Smooth muscle cell (in vitro differentiated cells): ENCODE results near the gene SLC22A4. TPM values are rescaled to one million over a fixed set of nuclear protein-coding genes. Genes with fewer than 3 reads are reported as not detected.

Source experiments
- DNase-seq: peaks from one replicate; lab custom pipeline; 2025; ENCODE audit not compliant: unreplicated experiment; lab: John Stamatoyannopoulos, UW
- H2AFZ ChIP-seq: fragments of 200-600 bp; sonication (generic); 2 replicates; pipeline ENCODE4 v1.6.0; 2016; ENCODE audit warnings: antibody characterized with exemption, low read depth, mild to moderate bottlenecking
- H3F3A ChIP-seq: fragments of 200-600 bp; sonication (generic); 2 replicates; pipeline ENCODE4 v1.6.0; 2017; ENCODE audit warnings: antibody characterized with exemption, low read depth
- H3K27ac ChIP-seq: fragments of 200-600 bp; sonication (generic); 2 replicates; pipeline ENCODE4 v1.5.1; 2016; ENCODE audit warnings: low read depth, mild to moderate bottlenecking
- H3K27me3 ChIP-seq: fragments of 200-600 bp; sonication (generic); 2 replicates; pipeline ENCODE4 v1.6.1; 2016; ENCODE audit warnings: low read depth, mild to moderate bottlenecking
- H3K36me3 ChIP-seq: fragments of 200-600 bp; sonication (generic); 2 replicates; pipeline ENCODE4 v1.5.1; 2016; ENCODE audit warnings: low read depth
- H3K4me1 ChIP-seq: fragments of 200-600 bp; sonication (generic); 2 replicates; pipeline ENCODE4 v1.5.1; 2016; ENCODE audit warnings: low read depth
- H3K4me2 ChIP-seq: fragments of 200-600 bp; sonication (generic); 2 replicates; pipeline ENCODE4 v1.6.0; 2016; ENCODE audit warnings: mild to moderate bottlenecking
- H3K4me3 ChIP-seq: fragments of 200-600 bp; sonication (generic); 2 replicates; pipeline ENCODE4 v1.5.1; 2016; ENCODE audit warnings: mild to moderate bottlenecking
- H3K79me2 ChIP-seq: fragments of 200-600 bp; sonication (generic); 2 replicates; pipeline ENCODE4 v1.6.0; 2016; ENCODE audit warnings: low read depth, mild to moderate bottlenecking
- H3K9ac ChIP-seq: fragments of 200-600 bp; sonication (generic); 2 replicates; pipeline ENCODE4 v1.6.0; 2016; ENCODE audit warnings: low read depth
- H3K9me3 ChIP-seq: fragments of 200-600 bp; sonication (generic); replicated peaks from 2 replicates; pipeline ENCODE4 v1.5.1; 2016; ENCODE audit warnings: low read depth
- H4K20me1 ChIP-seq: fragments of 200-600 bp; sonication (generic); 2 replicates; pipeline ENCODE4 v1.6.0; 2016; ENCODE audit warnings: low read depth
- CTCF ChIP-seq: fragments of 200-600 bp; sonication (generic); IDR thresholded peaks from 2 replicates; pipeline ENCODE4 v1.5.1; 2017; ENCODE audit warnings: borderline replicate concordance, mild to moderate bottlenecking, antibody characterized with exemption; ENCODE audit not compliant: insufficient read depth, poor library complexity, severe bottlenecking
- WGBS: methylation state at CpG from one replicate; pipeline ENCODE4 v1.1.7; 2016; ENCODE audit warnings: low lambda C conversion rate; 5-methylcytosine and 5-hydroxymethylcytosine counted together
- polyA plus RNA-seq: library from polyadenylated mRNA; unstranded; fragments of >200 nt; fragmentation: Nextera tagmentation; extraction: Ambion mirVana; gene quantifications from 2 replicates; pipeline ENCODE4 v1.2.1, GENCODE V29; 2016
- total RNA-seq: library from RNA; depleted of rRNA; stranded (reverse); fragments of >200 nt; gene quantifications from 2 replicates; pipeline ENCODE4 v1.2.3, GENCODE V29; 2014

Gene SLC22A4
- total and polyA plus RNA-seq, 2 experiments from 2014 or later: 3.1 to 3.8 TPM

GRCh38 chr5:132254321-132254977 lies 39.7 kb upstream of the SLC22A4 start:
- TF ChIP-seq CTCF: no peak
- H3K4me2 ChIP-seq: no peak overlapping the region
- H3K27me3 ChIP-seq: no peaks in the 10 kb centered on the region
- H3K4me1 ChIP-seq: peaks cover 14% of the 10 kb centered on the region
- H3F3A ChIP-seq: peaks cover 7% of the 10 kb centered on the region
- H3K4me3 ChIP-seq: no peak overlapping the region
- H3K9ac ChIP-seq: no peak overlapping the region
- no peaks in the 10 kb centered on the region for H3K9me3 ChIP-seq
- H2AFZ ChIP-seq: no peak overlapping the region
- no peaks in the 10 kb centered on the region for H4K20me1 ChIP-seq
- H3K36me3 ChIP-seq: no peaks in the 10 kb centered on the region
- peaks cover 7% of the 10 kb centered on the region for H3K79me2 ChIP-seq
- WGBS: 75% methylated on average over 7 of the region's 7 CpGs
- no peak overlapping the region for H3K27ac ChIP-seq
- DNase-seq: no peak

- Histone ChIP-seq H2AFZ (no peak overlapping the region), H3K27me3 (no peaks in the 10 kb centered on the region), H3K9ac (no peak overlapping the region), H3K27ac (no peak overlapping the region), H3K36me3 (no peaks in the 10 kb centered on the region), H3K9me3 (no peaks in the 10 kb centered on the region), H3F3A (peaks cover 11% of the 10 kb centered on the region), H3K4me1 (peaks cover 26% of the 10 kb centered on the region), H4K20me1 (peaks cover 13% of the 10 kb centered on the region), H3K4me2 (no peak overlapping the region), H3K4me3 (no peak overlapping the region), H3K79me2 (peaks cover 11% of the 10 kb centered on the region)
- WGBS: 98% methylated on average over 4 of the region's 4 CpGs
- DNase-seq: no peak
- TF ChIP-seq CTCF: no peak
Observed at GRCh38 chr5:132256086-132256782, 38.0 kb upstream of the SLC22A4 start.

- DNase-seq: no peak
- Histone ChIP-seq H3K27me3 (no peaks in the 10 kb centered on the region), H3K9me3 (no peaks in the 10 kb centered on the region), H3K4me1 (peaks cover 26% of the 10 kb centered on the region), H3K36me3 (no peaks in the 10 kb centered on the region), H3K4me3 (peak overlapping the region; percentile 75), H3K9ac (no peak overlapping the region), H3K4me2 (peak overlapping the region; percentile 92), H2AFZ (peak overlapping the region; percentile 76), H3F3A (peaks cover 11% of the 10 kb centered on the region), H4K20me1 (peaks cover 18% of the 10 kb centered on the region), H3K79me2 (peaks cover 16% of the 10 kb centered on the region), H3K27ac (peak overlapping the region; percentile 98)
- WGBS: 91% methylated on average over 6 of the region's 6 CpGs
- no peak for TF ChIP-seq CTCF
Observed at GRCh38 chr5:132256783-132257130, 37.4 kb upstream of the SLC22A4 start.
